Measurements from ENCODE around the gene UVRAG.

GRCh38 chr11:75954039-75954438 lies 139.0 kb downstream of the UVRAG start:
- TF ChIP-seq CTCF (IDR thresholded peaks at IDR 0.05) = no peak
- TF ChIP-seq REST (IDR thresholded peaks at IDR 0.05; ENCODE audit: insufficient read depth in 1 of 2, low read depth in 2 of 2, low read length in 1 of 2) = no peak
- TF ChIP-seq POLR2AphosphoS5 (IDR thresholded peaks at IDR 0.05; ENCODE audit: low read depth, low read length) = no peak
- no peak for TF ChIP-seq SIN3A (IDR thresholded peaks at IDR 0.05; ENCODE audit: borderline replicate concordance, insufficient read depth, low read depth, low read length)
- no peak for TF ChIP-seq TCF7L2 (IDR thresholded peaks at IDR 0.05; ENCODE audit: low read depth, low read length)

Measured in Panc1 (cell line).